HepG2 (cell line): ENCODE data around the gene NRP1. TPM values are rescaled to one million over a fixed set of nuclear protein-coding genes. Genes with fewer than 3 reads are reported as not detected.

ENCODE experiments used
- CENPT ChIP-seq: sonication (generic); formaldehyde crosslinking; IDR thresholded peaks from 2 replicates; pipeline ENCODE4 v1.8.0; 2022; ENCODE audit warnings: low read depth, mild to moderate bottlenecking, moderate library complexity, missing genetic modification reagents
- CHCHD3 ChIP-seq: sonication (generic); formaldehyde crosslinking; IDR thresholded peaks from 2 replicates; pipeline ENCODE4 v1.8.0; 2022; ENCODE audit warnings: mild to moderate bottlenecking, missing genetic modification reagents, moderate library complexity
- DMAP1 ChIP-seq: IDR thresholded peaks from 2 replicates; pipeline ENCODE4 v1.6.1; 2016
- EED ChIP-seq: sonication (generic); formaldehyde crosslinking; IDR thresholded peaks from 2 replicates; pipeline ENCODE4 v1.5.0; 2020; ENCODE audit warnings: mild to moderate bottlenecking, missing genetic modification reagents
- FOXA1 ChIP-seq, 2 experiments: fragments of 450-650 bp in 1 of 2; sonication (generic) in 1 of 2; formaldehyde crosslinking in 1 of 2; IDR thresholded peaks; 2 replicates each; pipeline versions ENCODE4 v1.4.0 to v1.6.1; 2016 to 2020; ENCODE audit warnings: missing genetic modification reagents in 1 of 2
- HOXA7 ChIP-seq: sonication (generic); formaldehyde crosslinking; IDR thresholded peaks from 2 replicates; pipeline ENCODE4 v1.8.1; 2022; ENCODE audit warnings: mild to moderate bottlenecking, missing genetic modification reagents, moderate library complexity
- JARID2 ChIP-seq: sonication (generic); formaldehyde crosslinking; IDR thresholded peaks from 2 replicates; pipeline ENCODE4 v1.8.1; 2023; ENCODE audit warnings: missing genetic modification reagents, inconsistent platforms; ENCODE audit not compliant: insufficient replicate concordance
- KDM6A ChIP-seq: IDR thresholded peaks from 2 replicates; pipeline ENCODE4 v1.6.1; 2016; ENCODE audit warnings: low read depth
- MAFF ChIP-seq: IDR thresholded peaks from 2 replicates; pipeline ENCODE4 v1.6.1; 2011; ENCODE audit warnings: low read depth, low read length, improper control_type of control experiment
- MTA3 ChIP-seq: sonication (generic); formaldehyde crosslinking; IDR thresholded peaks from 2 replicates; pipeline ENCODE4 v1.4.0; 2020; ENCODE audit warnings: missing genetic modification reagents
- NR2F1 ChIP-seq, 2 experiments: fragments of 450-650 bp in 1 of 2; formaldehyde crosslinking in 1 of 2; IDR thresholded peaks; 2 replicates each; pipeline versions ENCODE4 v1.5.0 to v1.6.1; 2016 to 2020; ENCODE audit warnings: mild to moderate bottlenecking in 1 of 2, missing compliant biosample characterization in 1 of 2, missing genetic modification reagents in 1 of 2, moderate library complexity in 1 of 2
- POLR2G ChIP-seq: fragments of 200-400 bp; formaldehyde crosslinking; IDR thresholded peaks from 2 replicates; pipeline ENCODE4 v1.6.1; 2018; ENCODE audit warnings: mild to moderate bottlenecking, low read depth, low read length, moderate library complexity
- RBM39 ChIP-seq: fragments of 200-400 bp; formaldehyde crosslinking; IDR thresholded peaks from one replicate; pipeline ENCODE4 v1.6.1; 2018; ENCODE audit warnings: antibody characterized with exemption, mild to moderate bottlenecking, low read depth, low read length; ENCODE audit not compliant: poor library complexity, severe bottlenecking
- SNAPC2 ChIP-seq: sonication (generic); formaldehyde crosslinking; IDR thresholded peaks from 2 replicates; pipeline ENCODE4 v1.8.1; 2022; ENCODE audit warnings: mild to moderate bottlenecking, missing genetic modification reagents
- SOX5 ChIP-seq: IDR thresholded peaks from 2 replicates; pipeline ENCODE4 v1.6.1; 2016; ENCODE audit warnings: borderline replicate concordance
- SP1 ChIP-seq, 2 experiments: fragments of 450-650 bp in 1 of 2; sonication (generic) in 1 of 2; formaldehyde crosslinking in 1 of 2; IDR thresholded peaks; 2 replicates each; pipeline versions ENCODE4 v1.4.0 to v1.6.1; 2016 to 2020; ENCODE audit warnings: missing genetic modification reagents in 1 of 2
- THYN1 ChIP-seq: sonication (generic); formaldehyde crosslinking; IDR thresholded peaks from 2 replicates; pipeline ENCODE4 v1.8.1; 2023; ENCODE audit warnings: low read depth, mild to moderate bottlenecking, moderate library complexity, missing genetic modification reagents, borderline replicate concordance
- U2AF1 ChIP-seq: fragments of 200-400 bp; formaldehyde crosslinking; optimal IDR thresholded peaks from 2 replicates; pipeline ENCODE3; 2017; ENCODE audit warnings: mild to moderate bottlenecking, low read depth, low read length
- ZIK1 ChIP-seq: sonication (generic); formaldehyde crosslinking; IDR thresholded peaks from 2 replicates; pipeline ENCODE4 v1.5.0; 2020; ENCODE audit warnings: mild to moderate bottlenecking, low read depth, missing genetic modification reagents, borderline replicate concordance
- ZNF549 ChIP-seq: sonication (generic); formaldehyde crosslinking; IDR thresholded peaks from 2 replicates; pipeline ENCODE4 v1.5.0; 2020; ENCODE audit warnings: missing genetic modification reagents
- ZNF552 ChIP-seq: sonication (generic); formaldehyde crosslinking; IDR thresholded peaks from 2 replicates; pipeline ENCODE4 v1.9.0; 2022; ENCODE audit warnings: missing genetic modification reagents, mild to moderate bottlenecking, borderline replicate concordance
- ZNF589 ChIP-seq: sonication (generic); formaldehyde crosslinking; conservative IDR thresholded peaks from 2 replicates; pipeline ENCODE4 v1.8.0; 2022; ENCODE audit warnings: mild to moderate bottlenecking, moderate library complexity, missing genetic modification reagents
- ZNF609 ChIP-seq: sonication (generic); formaldehyde crosslinking; IDR thresholded peaks from 2 replicates; pipeline ENCODE4 v1.4.0; 2020; ENCODE audit warnings: mild to moderate bottlenecking, missing genetic modification reagents, borderline replicate concordance
- ZNF773 ChIP-seq: sonication (generic); formaldehyde crosslinking; IDR thresholded peaks from 2 replicates; pipeline ENCODE4 v1.4.0; 2020; ENCODE audit warnings: missing genetic modification reagents, borderline replicate concordance
- ZNF816 ChIP-seq: sonication (generic); formaldehyde crosslinking; IDR thresholded peaks from 2 replicates; pipeline ENCODE4 v1.8.0; 2022; ENCODE audit warnings: missing genetic modification reagents, mild to moderate bottlenecking, borderline replicate concordance
- polyA plus RNA-seq, 8 experiments: library from polyadenylated mRNA; depleted of rRNA in 3 of 8; stranded (reverse) in 7 of 8; unstranded in 1 of 8; fragments of >200 nt; fragmentation: Illumina TruSeq in 4 of 8; extraction: Trizol in 4 of 8; gene quantifications; 2 replicates each; pipeline versions ENCODE4 v1.2.1 to v1.2.3, GENCODE V29; 2011 to 2016; ENCODE audit warnings: low read depth in 4 of 8, missing spikeins in 1 of 8, mixed read lengths in 1 of 8; ENCODE audit not compliant: insufficient read depth in 1 of 8
- total RNA-seq, 5 experiments: library from RNA; depleted of rRNA; stranded (reverse); fragments of >200 nt; fragmentation: Illumina TruSeq; extraction: Trizol; gene quantifications; 2 replicates each; pipeline ENCODE4 v1.2.3, GENCODE V29; 2016; ENCODE audit warnings: low read depth in 1 of 5

The NRP1 gene
- total and polyA plus RNA-seq, 2 of the 13 experiments (the other 11 are each of a cell fraction or from before 2014, with no cell fraction given): 5.3 to 5.8 TPM

- no peak for TF ChIP-seq ZNF609 (CRISPR knock-in tag)
- TF ChIP-seq KDM6A (CRISPR knock-in tag): no peak
- TF ChIP-seq POLR2G: no peak
- no peak for TF ChIP-seq FOXA1 (IDR thresholded peaks at IDR 0.05)
- TF ChIP-seq FOXA1 (CRISPR knock-in tag; IDR thresholded peaks at IDR 0.05): peak; percentile 35; the same call in 1 of the 2 replicates
- TF ChIP-seq DMAP1 (CRISPR knock-in tag): no peak
- no peak for TF ChIP-seq ZNF549 (CRISPR knock-in tag)
- TF ChIP-seq ZNF816: no peak
- TF ChIP-seq SOX5 (CRISPR knock-in tag): peak; percentile 28; the same call in 1 of the 2 replicates
- no peak for TF ChIP-seq JARID2 (CRISPR knock-in tag)
- TF ChIP-seq NR2F1 (CRISPR knock-in tag; IDR thresholded peaks at IDR 0.05): peak; percentile 31 to 64; a peak in 2 of 4 replicates
- TF ChIP-seq CENPT (CRISPR knock-in tag): no peak
- no peak for TF ChIP-seq THYN1 (CRISPR knock-in tag)
- no peak for TF ChIP-seq EED (CRISPR knock-in tag)
- no peak for TF ChIP-seq HOXA7 (CRISPR knock-in tag)
- no peak for TF ChIP-seq ZIK1 (CRISPR knock-in tag)
- no peak for TF ChIP-seq ZNF589
- TF ChIP-seq SNAPC2 (CRISPR knock-in tag): 0 out of 2 replicates have a peak, but pooled peaks have one; percentile 32
- no peak for TF ChIP-seq MAFF
- TF ChIP-seq RBM39: no peak
- TF ChIP-seq ZNF773 (CRISPR knock-in tag): no peak
- TF ChIP-seq U2AF1: no peak
- TF ChIP-seq ZNF552 (CRISPR knock-in tag): no peak
- no peak for TF ChIP-seq MTA3 (CRISPR knock-in tag)
- no peak for TF ChIP-seq SP1 (IDR thresholded peaks at IDR 0.05)
- no peak for TF ChIP-seq SP1 (CRISPR knock-in tag; IDR thresholded peaks at IDR 0.05)
- no peak for TF ChIP-seq CHCHD3 (CRISPR knock-in tag)
Observed at GRCh38 chr10:33193701-33194521, 140.6 kb downstream of the NRP1 start (continued).
